Neural cell (in vitro differentiated cells): ENCODE measurements around the gene ITGB6. TPM values are rescaled to one million over a fixed set of nuclear protein-coding genes. Genes with fewer than 3 reads are reported as not detected.

Experiments used
- H2AFZ ChIP-seq: fragments of 200-600, 300-800 bp; sonication (generic), shearing (Covaris generic); 2 replicates; pipeline ENCODE4 v1.6.0; 2014; ENCODE audit warnings: low read depth, mild to moderate bottlenecking, antibody characterized with exemption, low read length, moderate library complexity
- H3F3A ChIP-seq: fragments of 200-600 bp; shearing (Covaris generic); 2 replicates; pipeline ENCODE4 v1.6.1; 2016; ENCODE audit warnings: mild to moderate bottlenecking, moderate library complexity, mixed read lengths, antibody characterized with exemption, low read length; ENCODE audit not compliant: insufficient read depth, poor library complexity, severe bottlenecking
- H3K27ac ChIP-seq: fragments of 200-600, 300-800 bp; sonication (generic), shearing (Covaris generic); 2 replicates; pipeline ENCODE4 v1.5.1; 2014; ENCODE audit warnings: mild to moderate bottlenecking, low read length, moderate library complexity
- H3K27me3 ChIP-seq: fragments of 300-800, 200-600 bp; sonication (generic), shearing (Covaris generic); 2 replicates; pipeline ENCODE4 v1.6.0; 2014; ENCODE audit warnings: mild to moderate bottlenecking, low read depth, low read length, moderate library complexity; ENCODE audit not compliant: insufficient read depth
- H3K36me3 ChIP-seq: fragments of 300-800, 200-600 bp; sonication (generic), shearing (Covaris generic); 2 replicates; pipeline ENCODE4 v1.5.1; 2014; ENCODE audit warnings: mild to moderate bottlenecking, antibody characterized with exemption, low read length, moderate library complexity; ENCODE audit not compliant: insufficient read depth
- H3K4me2 ChIP-seq: fragments of 300-800, 200-600 bp; sonication (generic), shearing (Covaris generic); 2 replicates; pipeline ENCODE4 v1.6.0; 2014; ENCODE audit warnings: mild to moderate bottlenecking, low read length
- H3K4me3 ChIP-seq: fragments of 300-800, 200-600 bp; sonication (generic), shearing (Covaris generic); 2 replicates; pipeline ENCODE4 v1.5.1; 2014; ENCODE audit warnings: mild to moderate bottlenecking, low read length, moderate library complexity
- H3K79me2 ChIP-seq: fragments of 200-600 bp; shearing (Covaris generic); replicated peaks from 2 replicates; pipeline ENCODE4 v1.6.0; 2014; ENCODE audit warnings: mild to moderate bottlenecking, low read length, moderate library complexity; ENCODE audit not compliant: insufficient read depth
- H3K9ac ChIP-seq: fragments of 300-800, 200-600 bp; sonication (generic), shearing (Covaris generic); 2 replicates; pipeline ENCODE4 v1.6.1; 2016; ENCODE audit warnings: mild to moderate bottlenecking, low read length, mixed read lengths
- H3K9me2 ChIP-seq: fragments of 200-600 bp; shearing (Covaris generic); 2 replicates; pipeline ENCODE4 v1.6.1; 2016; ENCODE audit warnings: mild to moderate bottlenecking, low read length, mixed read lengths; ENCODE audit not compliant: insufficient read depth
- H3K9me3 ChIP-seq: fragments of 200-600, 300-800 bp; sonication (generic), shearing (Covaris generic); 2 replicates; pipeline ENCODE4 v1.6.1; 2016; ENCODE audit warnings: mild to moderate bottlenecking, mixed run types, low read length, moderate library complexity, mixed read lengths
- H4K20me1 ChIP-seq: fragments of 200-600 bp; shearing (Covaris generic); 2 replicates; pipeline ENCODE4 v1.6.1; 2016; ENCODE audit warnings: mild to moderate bottlenecking, mixed run types; ENCODE audit not compliant: insufficient read depth
- CTCF ChIP-seq: fragments of 450-650 bp; IDR thresholded peaks from 2 replicates; pipeline ENCODE4 v1.5.1; 2014; ENCODE audit warnings: antibody characterized with exemption, mild to moderate bottlenecking, moderate library complexity; ENCODE audit not compliant: poor library complexity, severe bottlenecking
- EP300 ChIP-seq: fragments of 450-650 bp; conservative IDR thresholded peaks from 2 replicates; pipeline ENCODE4 v1.6.1; 2014; ENCODE audit warnings: antibody characterized with exemption, mild to moderate bottlenecking, moderate library complexity; ENCODE audit not compliant: poor library complexity, severe bottlenecking
- EZH2 ChIP-seq: fragments of 200-600, 300-800 bp; shearing (Covaris generic), sonication (generic); IDR thresholded peaks from 2 replicates; pipeline ENCODE4 v1.6.1; 2014; ENCODE audit warnings: antibody characterized with exemption, low read length, borderline replicate concordance, mild to moderate bottlenecking; ENCODE audit not compliant: insufficient read depth, poor library complexity, severe bottlenecking
- MXI1 ChIP-seq: fragments of 450-650 bp; conservative IDR thresholded peaks from 2 replicates; pipeline ENCODE4 v1.6.1; 2014; ENCODE audit warnings: antibody characterized with exemption, mild to moderate bottlenecking; ENCODE audit not compliant: poor library complexity, severe bottlenecking
- POLR2AphosphoS5 ChIP-seq: IDR thresholded peaks from 2 replicates; pipeline ENCODE4 v1.6.1; 2012
- RAD21 ChIP-seq: fragments of 450-650 bp; conservative IDR thresholded peaks from 2 replicates; pipeline ENCODE4 v1.6.1; 2014; ENCODE audit warnings: antibody characterized with exemption, mild to moderate bottlenecking, moderate library complexity
- REST ChIP-seq: IDR thresholded peaks from 2 replicates; pipeline ENCODE4 v1.6.1; 2012; ENCODE audit warnings: borderline replicate concordance
- SMC3 ChIP-seq: fragments of 450-650 bp; conservative IDR thresholded peaks from 2 replicates; pipeline ENCODE4 v1.6.1; 2014; ENCODE audit warnings: antibody characterized with exemption, mild to moderate bottlenecking, moderate library complexity; ENCODE audit not compliant: poor library complexity
- TAF1 ChIP-seq: IDR thresholded peaks from 2 replicates; pipeline ENCODE4 v1.6.1; 2012; ENCODE audit warnings: low read depth
- polyA plus RNA-seq: library from polyadenylated mRNA; depleted of rRNA; stranded (reverse); fragments of >200 nt; gene quantifications from 2 replicates; pipeline ENCODE4 v1.2.3, GENCODE V29; 2014

ITGB6 gene
- polyA plus RNA-seq, 1 donor from 2014 or later: 8.3 TPM

GRCh38 chr2:160226367-160226766, 26.3 kb upstream of the ITGB6 start:
- Histone ChIP-seq H3K9me2 (no peaks in the 10 kb centered on the region), H3K36me3 (no peaks in the 10 kb centered on the region), H2AFZ (no peak overlapping the region), H3K9me3 (no peaks in the 10 kb centered on the region), H3K79me2 (no peaks in the 10 kb centered on the region), H3K9ac (no peak overlapping the region), H3K27me3 (no peaks in the 10 kb centered on the region), H3F3A (no peaks in the 10 kb centered on the region), H3K27ac (no peak overlapping the region), H4K20me1 (no peaks in the 10 kb centered on the region), H3K4me3 (no peak overlapping the region), H3K4me2 (no peak overlapping the region)
- TF ChIP-seq SMC3 (no peak), CTCF (no peak), POLR2AphosphoS5 (no peak), EZH2 (no peak), REST (no peak), EP300 (no peak), TAF1 (no peak), RAD21 (no peak), MXI1 (no peak)

GRCh38 chr2:160225722-160226121, 25.6 kb upstream of the ITGB6 start:
- Histone ChIP-seq H3K9me3 (no peaks in the 10 kb centered on the region), H3K27ac (no peak overlapping the region), H3K4me2 (no peak overlapping the region), H3K9ac (no peak overlapping the region), H4K20me1 (no peaks in the 10 kb centered on the region), H3K27me3 (no peaks in the 10 kb centered on the region), H3K9me2 (no peaks in the 10 kb centered on the region), H3F3A (no peaks in the 10 kb centered on the region), H3K4me3 (no peak overlapping the region), H2AFZ (no peak overlapping the region), H3K36me3 (no peaks in the 10 kb centered on the region), H3K79me2 (no peaks in the 10 kb centered on the region)
- no peak for TF ChIP-seq RAD21
- no peak for TF ChIP-seq POLR2AphosphoS5
- no peak for TF ChIP-seq CTCF
- TF ChIP-seq MXI1: no peak
- TF ChIP-seq REST: no peak
- TF ChIP-seq EP300: no peak
- no peak for TF ChIP-seq SMC3
- TF ChIP-seq EZH2: no peak
- no peak for TF ChIP-seq TAF1
